HepG2 (cell line): ENCODE results near the gene IL32. TPM values are rescaled to one million over a fixed set of nuclear protein-coding genes. Genes with fewer than 3 reads are reported as not detected.

Experiments used
- CENPT ChIP-seq: sonication (generic); formaldehyde crosslinking; IDR thresholded peaks from 2 replicates; pipeline ENCODE4 v1.8.0; 2022; ENCODE audit warnings: low read depth, mild to moderate bottlenecking, moderate library complexity, missing genetic modification reagents
- ELF3 ChIP-seq: IDR thresholded peaks from 2 replicates; pipeline ENCODE4 v1.6.1; 2016; ENCODE audit warnings: missing genetic modification reagents, missing compliant biosample characterization
- HNF4G ChIP-seq, 2 experiments: sonication (generic) in 1 of 2; formaldehyde crosslinking in 1 of 2; IDR thresholded peaks; 2 replicates each; pipeline versions ENCODE4 v1.4.0 to v1.6.1; 2011 to 2020; ENCODE audit warnings: borderline replicate concordance in 2 of 2, low read depth in 2 of 2, mild to moderate bottlenecking in 2 of 2, low read length in 1 of 2, missing genetic modification reagents in 1 of 2, moderate library complexity in 1 of 2
- IRX3 ChIP-seq: sonication (generic); formaldehyde crosslinking; IDR thresholded peaks from 2 replicates; pipeline ENCODE4 v1.8.1; 2023; ENCODE audit warnings: mild to moderate bottlenecking, low read depth, missing genetic modification reagents, borderline replicate concordance
- NCOA1 ChIP-seq: sonication (generic); formaldehyde crosslinking; IDR thresholded peaks from 2 replicates; pipeline ENCODE4 v1.9.0; 2021; ENCODE audit warnings: missing genetic modification reagents
- NFKB2 ChIP-seq: sonication (generic); formaldehyde crosslinking; IDR thresholded peaks from 2 replicates; pipeline ENCODE4 v1.4.0; 2020; ENCODE audit warnings: missing genetic modification reagents, borderline replicate concordance
- PPARG ChIP-seq: conservative IDR thresholded peaks from 2 replicates; pipeline ENCODE4 v1.6.1; 2016; ENCODE audit warnings: missing biosample characterization, missing genetic modification reagents
- RBFOX2 ChIP-seq: fragments of 200-400 bp; formaldehyde crosslinking; IDR thresholded peaks from 2 replicates; pipeline ENCODE4 v1.6.1; 2017; ENCODE audit warnings: low read depth, mild to moderate bottlenecking, low read length
- SIN3B ChIP-seq: fragments of 150-350 bp; IDR thresholded peaks from 2 replicates; pipeline ENCODE4 v1.6.1; 2014; ENCODE audit warnings: low read length
- ZBTB1 ChIP-seq: sonication (generic); formaldehyde crosslinking; IDR thresholded peaks from 2 replicates; pipeline ENCODE4 v1.4.0; 2020; ENCODE audit warnings: missing genetic modification reagents, borderline replicate concordance
- ZFY ChIP-seq: sonication (generic); formaldehyde crosslinking; IDR thresholded peaks from 2 replicates; pipeline ENCODE4 v1.4.0; 2020; ENCODE audit warnings: missing genetic modification reagents
- polyA plus RNA-seq, 8 experiments: library from polyadenylated mRNA; depleted of rRNA in 3 of 8; stranded (reverse) in 7 of 8; unstranded in 1 of 8; fragments of >200 nt; fragmentation: Illumina TruSeq in 4 of 8; extraction: Trizol in 4 of 8; gene quantifications; 2 replicates each; pipeline versions ENCODE4 v1.2.1 to v1.2.3, GENCODE V29; 2011 to 2016; ENCODE audit warnings: low read depth in 4 of 8, missing spikeins in 1 of 8, mixed read lengths in 1 of 8; ENCODE audit not compliant: insufficient read depth in 1 of 8
- total RNA-seq, 5 experiments: library from RNA; depleted of rRNA; stranded (reverse); fragments of >200 nt; fragmentation: Illumina TruSeq; extraction: Trizol; gene quantifications; 2 replicates each; pipeline ENCODE4 v1.2.3, GENCODE V29; 2016; ENCODE audit warnings: low read depth in 1 of 5
- TF ChIP-seq, protein P1 (sequence below): IDR thresholded peaks from 2 replicates; pipeline ENCODE4 v1.4.0; 2020; ENCODE audit warnings: mild to moderate bottlenecking, missing genetic modification reagents
- TF ChIP-seq, protein P2 (sequence below): IDR thresholded peaks from 2 replicates; pipeline ENCODE4 v1.6.1; 2016; ENCODE audit warnings: missing biosample characterization, missing genetic modification reagents, low read depth
- TF ChIP-seq, protein P3 (sequence below): sonication (generic); formaldehyde crosslinking; conservative IDR thresholded peaks from 2 replicates; pipeline ENCODE4 v1.4.0; 2020; ENCODE audit warnings: mild to moderate bottlenecking, missing genetic modification reagents, moderate library complexity
- TF ChIP-seq, protein P4 (sequence below), 2 experiments: sonication (generic) in 1 of 2; formaldehyde crosslinking in 1 of 2; IDR thresholded peaks; 2 replicates each; pipeline versions ENCODE4 v1.4.0 to v1.6.1; 2018 to 2020; ENCODE audit warnings: missing genetic modification reagents in 2 of 2, borderline replicate concordance in 1 of 2, low read depth in 1 of 2, mild to moderate bottlenecking in 1 of 2, missing biosample characterization in 1 of 2

IL32 gene
- total and polyA plus RNA-seq, 2 of the 13 experiments (the other 11 are each of a cell fraction or from before 2014, with no cell fraction given): 115 to 165 TPM

DNA sequence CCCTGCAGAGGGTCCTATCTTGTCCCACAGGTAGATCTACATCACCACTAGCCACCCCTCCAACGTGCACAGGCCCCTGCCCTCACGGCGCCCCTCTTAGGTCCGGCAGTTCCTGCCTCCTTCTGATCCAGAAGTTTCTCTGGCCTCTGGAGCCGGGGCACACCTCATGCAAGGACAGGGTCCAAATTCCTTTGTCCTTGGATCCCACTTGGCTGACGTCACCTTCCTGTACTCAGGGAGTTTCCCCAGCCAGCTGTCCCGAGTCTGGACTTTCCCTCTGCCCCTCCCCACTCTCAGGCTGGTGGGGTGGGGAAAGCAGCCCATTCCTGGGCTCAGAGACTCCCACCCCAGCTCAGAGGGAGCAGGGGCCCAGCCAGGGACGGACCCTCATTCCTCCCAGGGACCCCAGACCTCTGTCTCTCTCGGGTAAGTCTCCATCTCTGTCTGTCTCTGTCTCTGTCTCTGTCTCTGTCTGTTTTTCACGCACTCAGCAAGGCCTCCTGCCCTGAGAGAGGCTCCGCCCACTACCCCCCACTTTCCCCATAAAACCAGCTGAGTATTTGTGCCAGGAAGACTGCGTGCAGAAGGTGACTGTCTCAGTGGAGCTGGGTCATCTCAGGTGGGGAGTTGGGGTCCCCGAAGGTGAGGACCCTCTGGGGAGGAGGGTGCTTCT lies at the start of gene IL32 (continued):
- TF ChIP-seq, protein P1, sequence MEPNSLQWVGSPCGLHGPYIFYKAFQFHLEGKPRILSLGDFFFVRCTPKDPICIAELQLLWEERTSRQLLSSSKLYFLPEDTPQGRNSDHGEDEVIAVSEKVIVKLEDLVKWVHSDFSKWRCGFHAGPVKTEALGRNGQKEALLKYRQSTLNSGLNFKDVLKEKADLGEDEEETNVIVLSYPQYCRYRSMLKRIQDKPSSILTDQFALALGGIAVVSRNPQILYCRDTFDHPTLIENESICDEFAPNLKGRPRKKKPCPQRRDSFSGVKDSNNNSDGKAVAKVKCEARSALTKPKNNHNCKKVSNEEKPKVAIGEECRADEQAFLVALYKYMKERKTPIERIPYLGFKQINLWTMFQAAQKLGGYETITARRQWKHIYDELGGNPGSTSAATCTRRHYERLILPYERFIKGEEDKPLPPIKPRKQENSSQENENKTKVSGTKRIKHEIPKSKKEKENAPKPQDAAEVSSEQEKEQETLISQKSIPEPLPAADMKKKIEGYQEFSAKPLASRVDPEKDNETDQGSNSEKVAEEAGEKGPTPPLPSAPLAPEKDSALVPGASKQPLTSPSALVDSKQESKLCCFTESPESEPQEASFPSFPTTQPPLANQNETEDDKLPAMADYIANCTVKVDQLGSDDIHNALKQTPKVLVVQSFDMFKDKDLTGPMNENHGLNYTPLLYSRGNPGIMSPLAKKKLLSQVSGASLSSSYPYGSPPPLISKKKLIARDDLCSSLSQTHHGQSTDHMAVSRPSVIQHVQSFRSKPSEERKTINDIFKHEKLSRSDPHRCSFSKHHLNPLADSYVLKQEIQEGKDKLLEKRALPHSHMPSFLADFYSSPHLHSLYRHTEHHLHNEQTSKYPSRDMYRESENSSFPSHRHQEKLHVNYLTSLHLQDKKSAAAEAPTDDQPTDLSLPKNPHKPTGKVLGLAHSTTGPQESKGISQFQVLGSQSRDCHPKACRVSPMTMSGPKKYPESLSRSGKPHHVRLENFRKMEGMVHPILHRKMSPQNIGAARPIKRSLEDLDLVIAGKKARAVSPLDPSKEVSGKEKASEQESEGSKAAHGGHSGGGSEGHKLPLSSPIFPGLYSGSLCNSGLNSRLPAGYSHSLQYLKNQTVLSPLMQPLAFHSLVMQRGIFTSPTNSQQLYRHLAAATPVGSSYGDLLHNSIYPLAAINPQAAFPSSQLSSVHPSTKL (CRISPR knock-in tag): peak; percentile 71
- TF ChIP-seq ELF3 (CRISPR knock-in tag) (peak; percentile 61; the same call in 1 of the 2 replicates), PPARG (CRISPR knock-in tag) (no peak), NCOA1 (CRISPR knock-in tag) (peak; percentile 65; the same call in 1 of the 2 replicates), ZFY (CRISPR knock-in tag) (peak; percentile 57; the same call in 1 of the 2 replicates), ZBTB1 (no peak), CENPT (CRISPR knock-in tag) (no peak), NFKB2 (CRISPR knock-in tag) (no peak), RBFOX2 (no peak), HNF4G (IDR thresholded peaks at IDR 0.05; ENCODE audit: borderline replicate concordance, low read depth, low read length) (peak; percentile 95), HNF4G (CRISPR knock-in tag; IDR thresholded peaks at IDR 0.05; ENCODE audit: borderline replicate concordance, low read depth) (peak; percentile 97), IRX3 (CRISPR knock-in tag) (no peak), SIN3B (no peak)
- TF ChIP-seq, protein P2, sequence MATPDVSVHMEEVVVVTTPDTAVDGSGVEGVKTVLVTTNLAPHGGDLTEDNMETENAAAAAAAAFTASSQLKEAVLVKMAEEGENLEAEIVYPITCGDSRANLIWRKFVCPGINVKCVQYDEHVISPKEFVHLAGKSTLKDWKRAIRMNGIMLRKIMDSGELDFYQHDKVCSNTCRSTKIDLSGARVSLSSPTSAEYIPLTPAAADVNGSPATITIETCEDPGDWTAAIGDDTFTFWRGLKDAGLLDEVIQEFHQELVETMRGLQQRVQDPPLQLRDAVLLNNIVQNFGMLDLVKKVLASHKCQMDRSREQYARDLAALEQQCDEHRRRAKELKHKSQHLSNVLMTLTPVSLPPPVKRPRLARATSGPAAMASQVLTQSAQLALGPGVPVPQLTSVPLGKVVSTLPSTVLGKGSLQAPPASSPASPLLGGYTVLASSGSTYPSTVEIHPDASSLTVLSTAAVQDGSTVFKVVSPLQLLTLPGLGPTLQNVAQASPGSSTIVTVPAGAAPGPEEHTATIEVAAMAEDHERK (CRISPR knock-in tag): no peak
- TF ChIP-seq, protein P3, sequence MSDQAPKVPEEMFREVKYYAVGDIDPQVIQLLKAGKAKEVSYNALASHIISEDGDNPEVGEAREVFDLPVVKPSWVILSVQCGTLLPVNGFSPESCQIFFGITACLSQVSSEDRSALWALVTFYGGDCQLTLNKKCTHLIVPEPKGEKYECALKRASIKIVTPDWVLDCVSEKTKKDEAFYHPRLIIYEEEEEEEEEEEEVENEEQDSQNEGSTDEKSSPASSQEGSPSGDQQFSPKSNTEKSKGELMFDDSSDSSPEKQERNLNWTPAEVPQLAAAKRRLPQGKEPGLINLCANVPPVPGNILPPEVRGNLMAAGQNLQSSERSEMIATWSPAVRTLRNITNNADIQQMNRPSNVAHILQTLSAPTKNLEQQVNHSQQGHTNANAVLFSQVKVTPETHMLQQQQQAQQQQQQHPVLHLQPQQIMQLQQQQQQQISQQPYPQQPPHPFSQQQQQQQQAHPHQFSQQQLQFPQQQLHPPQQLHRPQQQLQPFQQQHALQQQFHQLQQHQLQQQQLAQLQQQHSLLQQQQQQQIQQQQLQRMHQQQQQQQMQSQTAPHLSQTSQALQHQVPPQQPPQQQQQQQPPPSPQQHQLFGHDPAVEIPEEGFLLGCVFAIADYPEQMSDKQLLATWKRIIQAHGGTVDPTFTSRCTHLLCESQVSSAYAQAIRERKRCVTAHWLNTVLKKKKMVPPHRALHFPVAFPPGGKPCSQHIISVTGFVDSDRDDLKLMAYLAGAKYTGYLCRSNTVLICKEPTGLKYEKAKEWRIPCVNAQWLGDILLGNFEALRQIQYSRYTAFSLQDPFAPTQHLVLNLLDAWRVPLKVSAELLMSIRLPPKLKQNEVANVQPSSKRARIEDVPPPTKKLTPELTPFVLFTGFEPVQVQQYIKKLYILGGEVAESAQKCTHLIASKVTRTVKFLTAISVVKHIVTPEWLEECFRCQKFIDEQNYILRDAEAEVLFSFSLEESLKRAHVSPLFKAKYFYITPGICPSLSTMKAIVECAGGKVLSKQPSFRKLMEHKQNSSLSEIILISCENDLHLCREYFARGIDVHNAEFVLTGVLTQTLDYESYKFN: peak; percentile 90
- TF ChIP-seq, protein P4, sequence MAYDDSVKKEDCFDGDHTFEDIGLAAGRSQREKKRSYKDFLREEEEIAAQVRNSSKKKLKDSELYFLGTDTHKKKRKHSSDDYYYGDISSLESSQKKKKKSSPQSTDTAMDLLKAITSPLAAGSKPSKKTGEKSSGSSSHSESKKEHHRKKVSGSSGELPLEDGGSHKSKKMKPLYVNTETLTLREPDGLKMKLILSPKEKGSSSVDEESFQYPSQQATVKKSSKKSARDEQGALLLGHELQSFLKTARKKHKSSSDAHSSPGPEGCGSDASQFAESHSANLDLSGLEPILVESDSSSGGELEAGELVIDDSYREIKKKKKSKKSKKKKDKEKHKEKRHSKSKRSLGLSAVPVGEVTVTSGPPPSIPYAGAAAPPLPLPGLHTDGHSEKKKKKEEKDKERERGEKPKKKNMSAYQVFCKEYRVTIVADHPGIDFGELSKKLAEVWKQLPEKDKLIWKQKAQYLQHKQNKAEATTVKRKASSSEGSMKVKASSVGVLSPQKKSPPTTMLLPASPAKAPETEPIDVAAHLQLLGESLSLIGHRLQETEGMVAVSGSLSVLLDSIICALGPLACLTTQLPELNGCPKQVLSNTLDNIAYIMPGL (CRISPR knock-in tag; IDR thresholded peaks at IDR 0.05; ENCODE audit: borderline replicate concordance in 1 of 2, low read depth in 1 of 2): peak in 1 of 2 experiments; percentile 60; a peak in 2 of 4 replicates
